H1 (cell line): ENCODE measurements around the gene RFX5.

ENCODE experiments used
- CTCF ChIP-seq, 3 experiments: IDR thresholded peaks; 1 replicate in 2 of 3; 2 replicates in 1 of 3; pipeline versions ENCODE4 v1.5.1 to v1.6.1; 2011; ENCODE audit warnings: low read length in 3 of 3, mild to moderate bottlenecking in 3 of 3, inconsistent platforms in 2 of 3, low read depth in 1 of 3, moderate library complexity in 1 of 3; ENCODE audit not compliant: insufficient read depth in 1 of 3; ENCODE audit errors: control extremely low read depth in 1 of 3
- POLR2A ChIP-seq, 2 experiments: IDR thresholded peaks; 1 replicate in 1 of 2; 2 replicates in 1 of 2; pipeline ENCODE4 v1.6.1; 2011; ENCODE audit warnings: low read depth in 2 of 2, low read length in 2 of 2, mild to moderate bottlenecking in 2 of 2; ENCODE audit errors: control extremely low read depth in 1 of 2
- POLR2AphosphoS5 ChIP-seq: IDR thresholded peaks from 2 replicates; pipeline ENCODE4 v1.6.1; 2011; ENCODE audit warnings: low read depth, low read length

- TF ChIP-seq POLR2AphosphoS5 (peak; percentile 30; the same call in 1 of the 2 replicates), POLR2A (IDR thresholded peaks at IDR 0.05; ENCODE audit: control extremely low read depth in 1 of 2, low read depth in 2 of 2, low read length in 2 of 2) (no peak; a peak in 1 of 3 replicates), CTCF (IDR thresholded peaks at IDR 0.05; ENCODE audit: control extremely low read depth in 1 of 3, insufficient read depth in 1 of 3, low read depth in 1 of 3, low read length in 3 of 3) (no peak)
These were observed 56.2 kb downstream of the RFX5 start for GRCh38 chr1:151290709-151291303.
